ENCODE data around the gene SGPP1. TPM values are rescaled to one million over a fixed set of nuclear protein-coding genes. Genes with fewer than 3 reads are reported as not detected.

SGPP1 gene
- total and polyA plus RNA-seq, 2 of the 4 experiments (the other 2 are of a cell fraction): 8.6 to 11.1 TPM

- peak overlapping the region; percentile 66; the same call in 1 of the 2 replicates for H3K27ac ChIP-seq (ENCODE audit: insufficient read depth, low read length)
- peak overlapping the region; percentile 4; the same call in 1 of the 2 replicates for H4K91ac ChIP-seq (ENCODE audit: insufficient read depth, low read depth, low read length)
- no peaks in the 10 kb centered on the region for H4K20me1 ChIP-seq (ENCODE audit: insufficient read depth, low read length)
- no peak overlapping the region for H2BK15ac ChIP-seq (ENCODE audit: low read depth, low read length)
- H3K9me1 ChIP-seq (ENCODE audit: insufficient read depth, low read length): no peaks in the 10 kb centered on the region
- DNase-seq: no peak
- H3K9me3 ChIP-seq (ENCODE audit: control insufficient read depth, insufficient read depth, low read length): no peaks in the 10 kb centered on the region
- WGBS, 2 experiments (ENCODE audit: extremely low coverage in 2 of 2, insufficient read length in 1 of 2): no CpG with 5 or more reads among the region's 4 CpGs
- no peaks in the 10 kb centered on the region; the same call in 1 of the 2 replicates for H3K27me3 ChIP-seq (ENCODE audit: control insufficient read depth, insufficient read depth, low read length)
- peak overlapping the region; percentile 65; the same call in 1 of the 2 replicates for H2BK20ac ChIP-seq (ENCODE audit: low read depth, low read length)
- H3K4me3 ChIP-seq (ENCODE audit: insufficient read depth, low read depth, low read length): no peak overlapping the region
- ChIA-PET CTCF (interaction anchor here (0.7 kb wide), 1 partner anchor 132 kb away, joined by 3 read pairs; the partner anchor contains the start of gene WDR89), POLR2A (ENCODE audit: unreplicated experiment) (no interaction called here)
- H3K23ac ChIP-seq (ENCODE audit: low read depth, low read length): peak overlapping the region; percentile 84; the same call in 1 of the 2 replicates
- no peak overlapping the region for H2AK9ac ChIP-seq (replicated peaks; ENCODE audit: low read depth, low read length, poor library complexity)
- ATAC-seq (ENCODE audit: low read depth): peak; percentile 32; the same call in 1 of the 2 replicates
- no peak overlapping the region for H3K9ac ChIP-seq (ENCODE audit: low read depth, low read length)
- intact Hi-C loops (cut with micrococcal nuclease) (loop anchor here (5.0 to 10.0 kb wide), 2 partner anchors 46 to 229 kb away; partner anchors contain the start of genes PPP2R5E and SGPP1), in situ Hi-C loops (cut with MboI; ENCODE audit: low sequenced_read_pairs) (loop anchor here (25.0 kb wide), 1 partner anchor 386 kb away; no protein-coding TSS in a partner anchor), dilution Hi-C loops (cut with HindIII; ENCODE audit: low sequenced_read_pairs, unreplicated experiment) (no loop called here)
- peak overlapping the region; percentile 16 for H2AFZ ChIP-seq (replicated peaks; ENCODE audit: low read length, poor library complexity)
- H2BK5ac ChIP-seq (ENCODE audit: low read depth, low read length, poor library complexity, severe bottlenecking): peak overlapping the region; percentile 93
- BruUV-seq (replicated peaks): no TSS peak
- H2BK120ac ChIP-seq (ENCODE audit: low read depth, low read length): peak overlapping the region; percentile 79; the same call in 1 of the 2 replicates
- H3K4me2 ChIP-seq (ENCODE audit: low read depth, low read length): no peak overlapping the region
- 0 out of 2 replicates have a peak overlapping the region, but pooled peaks have one; percentile 60 for H3K14ac ChIP-seq (replicated peaks; ENCODE audit: low read depth, low read length)
- peak overlapping the region in 1 of 2 experiments; percentile 85; a peak in 2 of 4 replicates for H4K8ac ChIP-seq (ENCODE audit: low read depth in 2 of 2, low read length in 2 of 2)
- no peak for TF ChIP-seq MAFK (IDR thresholded peaks at IDR 0.05; ENCODE audit: low read depth, low read length)
- no peak for TF ChIP-seq ELK1 (IDR thresholded peaks at IDR 0.05; ENCODE audit: borderline replicate concordance, low read depth, low read length)
- TF ChIP-seq MXI1 (IDR thresholded peaks at IDR 0.05; ENCODE audit: borderline replicate concordance, low read depth, low read length): no peak
- TF ChIP-seq, protein P1, sequence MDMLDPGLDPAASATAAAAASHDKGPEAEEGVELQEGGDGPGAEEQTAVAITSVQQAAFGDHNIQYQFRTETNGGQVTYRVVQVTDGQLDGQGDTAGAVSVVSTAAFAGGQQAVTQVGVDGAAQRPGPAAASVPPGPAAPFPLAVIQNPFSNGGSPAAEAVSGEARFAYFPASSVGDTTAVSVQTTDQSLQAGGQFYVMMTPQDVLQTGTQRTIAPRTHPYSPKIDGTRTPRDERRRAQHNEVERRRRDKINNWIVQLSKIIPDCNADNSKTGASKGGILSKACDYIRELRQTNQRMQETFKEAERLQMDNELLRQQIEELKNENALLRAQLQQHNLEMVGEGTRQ (IDR thresholded peaks at IDR 0.05; ENCODE audit: low read depth, low read length): no peak
- no peak for TF ChIP-seq RFX5 (IDR thresholded peaks at IDR 0.05; ENCODE audit: low read depth, low read length)
- no peak for TF ChIP-seq SMC3 (IDR thresholded peaks at IDR 0.05; ENCODE audit: low read depth, low read length)
- no peak for TF ChIP-seq POLR2A (IDR thresholded peaks at IDR 0.05; ENCODE audit: low read depth, low read length)
- no peak for TF ChIP-seq FOS (IDR thresholded peaks at IDR 0.05; ENCODE audit: low read depth, low read length)
- TF ChIP-seq CEBPB (IDR thresholded peaks at IDR 0.05; ENCODE audit: low read depth, low read length): no peak
- TF ChIP-seq NFE2L2 (IDR thresholded peaks at IDR 0.05; ENCODE audit: low read depth, low read length): no peak
- TF ChIP-seq CHD1 (IDR thresholded peaks at IDR 0.05; ENCODE audit: low read depth, low read length): no peak
- no peak for TF ChIP-seq RAD21 (IDR thresholded peaks at IDR 0.05; ENCODE audit: low read length)
- no peak for TF ChIP-seq MAZ (IDR thresholded peaks at IDR 0.05; ENCODE audit: borderline replicate concordance, low read depth, low read length)
- no peak for TF ChIP-seq BHLHE40 (IDR thresholded peaks at IDR 0.05; ENCODE audit: low read depth, low read length)
- no peak for TF ChIP-seq CTCF (conservative IDR thresholded peaks at IDR 0.05; ENCODE audit: low read depth, low read length)
- TF ChIP-seq RCOR1 (IDR thresholded peaks at IDR 0.05; ENCODE audit: insufficient replicate concordance, low read length): no peak
- peaks cover 3% of the 10 kb centered on the region; the same call in 1 of the 2 replicates for H3K4me1 ChIP-seq (ENCODE audit: control insufficient read depth, insufficient read depth, low read length)
- H3K18ac ChIP-seq (ENCODE audit: low read depth, low read length): peak overlapping the region; percentile 87
- no peak overlapping the region for H3K56ac ChIP-seq (ENCODE audit: extremely low read depth, insufficient read depth, low read length)
- no peaks in the 10 kb centered on the region for H3K36me3 ChIP-seq (ENCODE audit: control insufficient read depth, insufficient read depth, low read length)
- H4K5ac ChIP-seq (ENCODE audit: low read depth, low read length): peak overlapping the region; percentile 99
- peak overlapping the region; percentile 28; the same call in 1 of the 2 replicates for H3K4ac ChIP-seq (ENCODE audit: low read depth, low read length)
- H3K79me1 ChIP-seq (ENCODE audit: low read depth in 1 of 2, low read length in 2 of 2): no peaks in the 10 kb centered on the region
- H2AK5ac ChIP-seq (ENCODE audit: low read depth, low read length): no peak overlapping the region
These were observed 45.6 kb upstream of the SGPP1 start for GRCh38 chr14:63773504-63773903.
